HG03135 (cell line): ENCODE data around the gene EEF1A1.
A peak's percentile ranks its signal among the peaks of the same experiment; 100 is the strongest.
"Not testable (repeated sequence)": the region's sequence is repeated elsewhere in the genome, so short reads cannot be mapped to it uniquely, and the experiment has no call there.

Experiments
- ATAC-seq: cut with Tn5 transposase; IDR thresholded peaks from one replicate; pipeline ENCODE4 v1.9.1; 2021; ENCODE audit warnings: mild to moderate bottlenecking, moderate library complexity; ENCODE audit not compliant: unreplicated experiment

The EEF1A1 gene

GRCh38 chr6:73508776-73509175 lies 12.1 kb downstream of the EEF1A1 start:
- ATAC-seq = no peak

GRCh38 chr6:73506246-73506645 lies 14.6 kb downstream of the EEF1A1 start:
- ATAC-seq = no peak

GRCh38 chr6:73505705-73506104 lies 15.1 kb downstream of the EEF1A1 start:
- ATAC-seq = not testable (repeated sequence)

DNA sequence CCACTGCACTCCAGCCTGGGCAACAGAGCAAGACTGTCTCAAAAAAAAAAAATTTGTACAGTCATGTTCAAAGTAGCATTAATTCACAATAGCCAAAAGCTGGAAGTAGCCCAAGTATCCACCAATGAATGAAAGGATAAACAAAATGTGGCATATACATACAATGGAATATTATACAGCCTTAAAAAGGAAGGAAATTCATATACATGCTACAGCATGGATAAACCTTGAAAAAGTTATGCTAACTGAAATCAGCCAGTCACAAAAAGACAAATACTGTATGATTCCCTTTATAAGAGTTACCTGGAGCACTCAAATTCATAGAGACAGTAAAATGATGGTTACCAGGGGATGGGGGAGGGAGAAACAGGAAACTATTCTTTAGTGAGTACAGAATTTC lies 15.7 kb downstream of the EEF1A1 start:
- no peak for ATAC-seq

DNA sequence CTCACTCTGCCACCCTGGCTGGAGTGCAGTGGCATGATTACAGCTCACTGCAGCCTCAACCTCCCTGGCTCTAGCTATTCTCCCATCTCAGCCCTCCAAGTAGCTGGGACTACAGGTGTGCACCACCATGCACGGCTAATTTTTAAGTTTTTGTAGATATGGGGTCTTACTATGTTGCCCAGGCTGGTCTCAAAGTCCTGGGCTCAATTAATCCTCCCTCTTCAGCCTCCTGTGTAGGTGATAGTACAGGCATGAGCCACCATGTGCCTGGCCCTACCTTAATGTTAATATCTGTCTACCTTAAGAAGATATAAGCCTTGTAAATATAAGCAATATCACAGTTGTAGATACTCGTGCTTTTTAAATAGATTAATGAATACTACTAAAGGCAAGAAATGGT lies 16.7 kb downstream of the EEF1A1 start:
- no peak for ATAC-seq

- no peak for ATAC-seq
Measured at GRCh38 chr6:73503027-73503772, 17.6 kb downstream of the EEF1A1 start.

GRCh38 chr6:73497915-73498314 lies 22.9 kb downstream of the EEF1A1 start:
- no peak for ATAC-seq

DNA sequence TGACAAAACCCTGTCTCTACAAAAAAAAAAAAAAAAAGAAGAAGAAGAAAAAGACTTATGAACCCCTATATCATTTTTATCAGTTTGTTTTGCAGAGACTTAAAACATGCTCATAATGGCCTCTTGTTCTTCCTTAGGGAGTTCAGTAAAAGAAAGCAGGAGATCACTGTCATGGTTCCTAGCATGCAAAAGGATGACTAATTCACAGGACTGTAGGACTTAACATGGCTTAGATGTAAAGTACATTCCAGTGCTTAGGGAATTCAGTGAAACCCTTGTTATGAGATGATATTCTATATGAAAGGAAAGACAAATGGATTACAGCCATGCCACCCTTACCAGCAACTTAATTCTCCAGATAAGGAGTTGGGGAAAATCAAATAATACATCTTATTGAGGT lies 29.5 kb downstream of the EEF1A1 start:
- ATAC-seq = no peak

- ATAC-seq = no peak
Measured at GRCh38 chr6:73487473-73487872, 33.4 kb downstream of the EEF1A1 start.

DNA sequence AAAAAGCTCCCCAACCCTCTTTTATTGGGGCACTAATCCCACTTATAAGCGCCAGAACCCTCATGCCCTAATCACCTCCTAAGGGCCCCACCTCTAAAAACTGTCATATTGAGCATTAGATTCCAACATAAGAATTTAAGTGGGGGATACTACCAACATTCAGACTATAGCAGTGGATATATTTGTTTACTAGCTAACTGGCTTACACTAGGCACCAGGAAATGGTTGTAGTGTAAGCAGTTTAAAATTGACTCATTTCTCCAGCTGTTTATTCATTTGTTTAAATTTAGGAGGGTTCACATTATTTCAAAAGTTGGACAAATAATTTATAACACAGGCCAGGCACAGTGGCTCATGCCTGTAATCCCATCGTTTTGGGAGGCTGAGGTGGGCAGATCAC lies 36.4 kb downstream of the EEF1A1 start:
- ATAC-seq = no peak

- no peak for ATAC-seq
Measured at GRCh38 chr6:73481969-73482368, 38.9 kb downstream of the EEF1A1 start.

- no peak for ATAC-seq
Measured at GRCh38 chr6:73477407-73477806, 43.4 kb downstream of the EEF1A1 start.

GRCh38 chr6:73476723-73477122 lies 44.1 kb downstream of the EEF1A1 start:
- ATAC-seq = no peak

DNA sequence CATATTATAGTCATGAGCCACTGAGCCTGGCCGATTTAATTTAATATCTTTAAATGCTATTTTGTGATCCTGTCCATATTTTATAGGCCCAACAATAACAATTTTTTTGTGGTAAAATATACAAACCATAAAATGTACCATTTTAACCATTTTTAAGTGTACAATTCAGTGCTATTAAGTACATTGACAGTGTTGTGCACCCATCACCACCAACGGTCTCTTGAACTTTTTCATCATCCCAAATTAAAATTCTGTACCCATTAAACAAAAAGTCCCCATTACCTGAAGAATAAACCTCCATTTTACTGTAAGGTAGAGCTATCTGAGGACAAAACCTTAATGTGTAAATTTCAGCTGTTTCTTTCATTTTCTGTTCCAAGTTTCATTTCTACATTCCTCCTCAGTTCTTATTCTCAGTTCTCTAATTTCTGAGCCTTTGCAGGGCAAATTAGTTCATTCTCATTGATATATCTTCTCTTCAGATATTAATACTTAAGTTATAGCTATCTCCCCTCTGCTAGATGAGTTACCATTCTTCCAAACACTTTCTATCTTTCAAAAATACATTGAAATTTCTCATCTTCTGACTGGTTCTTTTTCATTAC lies 49.0 kb downstream of the EEF1A1 start:
- ATAC-seq = peak; percentile 98
